Right renal pelvis (tissue), 4 donors: ENCODE measurements around the gene EMSY. TPM values are rescaled to one million over a fixed set of nuclear protein-coding genes. Genes with fewer than 3 reads are reported as not detected.

Experiments
- DNase-seq, 4 donors: peaks; one replicate each; pipeline ENCODE4 v3.0.0-alpha.2; 2013; ENCODE audit warnings: low read depth in 4 of 4, low spot score in 3 of 4, missing footprints in 1 of 4
- polyA plus RNA-seq, 4 donors: library from polyadenylated mRNA; unstranded; fragments of 120-200 nt; gene quantifications; one replicate each; pipeline ENCODE4 v1.2.1, GENCODE V29; 2013; ENCODE audit not compliant: insufficient read length in 4 of 4

EMSY gene
- polyA plus RNA-seq, 4 donors: 24.8 to 28.8 (median 27.1) TPM

GRCh38 chr11:76512851-76513653 is 68.2 kb downstream of the EMSY start:
- DNase-seq: peak; percentile 10 to 24 (median 15)

- DNase-seq: no peak
Observed at GRCh38 chr11:76513654-76514034, 68.8 kb downstream of the EMSY start.

GRCh38 chr11:76515494-76515893 is 70.7 kb downstream of the EMSY start:
- DNase-seq: no peak

GRCh38 chr11:76523147-76523546 is 78.3 kb downstream of the EMSY start:
- no peak for DNase-seq

- DNase-seq: no peak
Observed at GRCh38 chr11:76523786-76524436, 79.1 kb downstream of the EMSY start.

GRCh38 chr11:76524461-76524860 is 79.6 kb downstream of the EMSY start:
- DNase-seq: no peak

- no peak for DNase-seq
Observed at GRCh38 chr11:76524919-76525318, 80.1 kb downstream of the EMSY start.

GRCh38 chr11:76526878-76527277 is 82.1 kb downstream of the EMSY start:
- no peak for DNase-seq

- DNase-seq: no peak
Observed at GRCh38 chr11:76542436-76542835, 97.6 kb downstream of the EMSY start.

- no peak for DNase-seq
Observed at GRCh38 chr11:76543006-76543703, 98.3 kb downstream of the EMSY start.

- DNase-seq: no peak
Observed at GRCh38 chr11:76550781-76551180, 106.0 kb downstream of the EMSY start.

- DNase-seq: no peak
Observed at GRCh38 chr11:76551400-76551799, 106.6 kb downstream of the EMSY start.

- no peak for DNase-seq
Observed at GRCh38 chr11:76552987-76553386, 108.2 kb downstream of the EMSY start.

- no peak for DNase-seq
Observed at GRCh38 chr11:76553554-76554476, 109.0 kb downstream of the EMSY start.

GRCh38 chr11:76554767-76555166 is 109.9 kb downstream of the EMSY start:
- DNase-seq: no peak

GRCh38 chr11:76557466-76557865 is 112.6 kb downstream of the EMSY start:
- no peak for DNase-seq

GRCh38 chr11:76558473-76558872 is 113.7 kb downstream of the EMSY start:
- no peak for DNase-seq

GRCh38 chr11:76558891-76559290 is 114.1 kb downstream of the EMSY start:
- DNase-seq: no peak

GRCh38 chr11:76559346-76559745 is 114.5 kb downstream of the EMSY start:
- DNase-seq: no peak

- no peak for DNase-seq
Observed at GRCh38 chr11:76560219-76560618, 115.4 kb downstream of the EMSY start.

GRCh38 chr11:76561245-76561644 is 116.4 kb downstream of the EMSY start:
- DNase-seq: no peak
